Endothelial cell of umbilical vein (primary cell): ENCODE data around the gene NATD1. TPM values are rescaled to one million over a fixed set of nuclear protein-coding genes. Genes with fewer than 3 reads are reported as not detected.
A peak's percentile ranks its signal among the peaks of the same experiment; 100 is the strongest.

Experiments
- BruUV-seq: library from RNA; stranded (reverse); fragments of 400-500 nt; replicated peaks from 2 replicates; lab custom pipeline; 2021; lab: Mats Ljungman, UMichigan
- CTCF ChIA-PET: fragments of 300-600, 350-600 bp; sonication (Branson Sonifier 250); formaldehyde crosslinking; loops from one replicate; lab custom pipeline; 2021; ENCODE audit warnings: antibody characterized with exemption, inconsistent platforms; lab: Charles Lee
- POLR2A ChIA-PET: fragments of 300-600, 350-600 bp; sonication (Branson Sonifier 250); formaldehyde crosslinking; loops from one replicate; lab custom pipeline; 2021; ENCODE audit warnings: antibody characterized with exemption, inconsistent platforms; lab: Charles Lee
- DNase-seq: peaks from one replicate; pipeline ENCODE4 v3.0.0-alpha.2; 2011; ENCODE audit warnings: low read depth, low spot score
- FAIRE-seq: peaks from 2 replicates; lab custom pipeline; 2011; peaks lifted over from hg19 to GRCh38; lab: Jason Lieb, UNC
- H2AFZ ChIP-seq: 2 replicates; pipeline ENCODE4 v1.6.0; 2012; ENCODE audit warnings: low read depth, low read length, control low read depth, inconsistent platforms
- H3K27ac ChIP-seq: 2 replicates; pipeline ENCODE4 v1.5.1; 2011; ENCODE audit warnings: low read depth, mild to moderate bottlenecking, control low read depth, low read length, moderate library complexity; ENCODE audit not compliant: insufficient read depth
- H3K27me3 ChIP-seq, 2 experiments: 2 replicates each; pipeline versions ENCODE4 v1.6.0 to v1.6.1; 2011; ENCODE audit warnings: low read length in 2 of 2, mixed read lengths in 1 of 2; ENCODE audit not compliant: control insufficient read depth in 2 of 2, insufficient read depth in 2 of 2
- H3K36me3 ChIP-seq, 2 experiments: 2 replicates in 1 of 2; 3 replicates in 1 of 2; pipeline ENCODE4 v1.5.1; 2011; ENCODE audit warnings: low read length in 2 of 2, mild to moderate bottlenecking in 1 of 2, moderate library complexity in 1 of 2; ENCODE audit not compliant: control insufficient read depth in 2 of 2, insufficient read depth in 2 of 2; ENCODE audit errors: extremely low read depth in 1 of 2
- H3K4me1 ChIP-seq: 3 replicates; pipeline ENCODE4 v1.5.1; 2011; ENCODE audit warnings: mild to moderate bottlenecking, low read length; ENCODE audit not compliant: control insufficient read depth, insufficient read depth; ENCODE audit errors: extremely low read depth
- H3K4me2 ChIP-seq: 2 replicates; pipeline ENCODE4 v1.6.1; 2011; ENCODE audit warnings: low read length, control low read depth, mixed read lengths; ENCODE audit not compliant: insufficient read depth
- H3K4me3 ChIP-seq, 3 experiments: fragments of 200-600 bp in 1 of 3; sonication (generic), shearing (Covaris generic) in 1 of 3; replicated peaks in 1 of 3; 2 replicates each; pipeline ENCODE4 v1.5.1; 2011 to 2016; ENCODE audit warnings: control low read depth in 3 of 3, low read length in 3 of 3, mild to moderate bottlenecking in 2 of 3, inconsistent platforms in 1 of 3, low read depth in 1 of 3, moderate library complexity in 1 of 3; ENCODE audit not compliant: insufficient read depth in 1 of 3
- H3K79me2 ChIP-seq: 2 replicates; pipeline ENCODE4 v1.6.0; 2012; ENCODE audit warnings: low read length, inconsistent platforms; ENCODE audit not compliant: control insufficient read depth, insufficient read depth
- H3K9ac ChIP-seq: replicated peaks from 2 replicates; pipeline ENCODE3; 2011; ENCODE audit warnings: low read length, control low read depth; ENCODE audit not compliant: insufficient read depth; ENCODE audit errors: extremely low read depth
- H3K9me1 ChIP-seq: replicated peaks from 3 replicates; pipeline ENCODE4 v1.6.0; 2011; ENCODE audit warnings: mild to moderate bottlenecking, low read length; ENCODE audit not compliant: control insufficient read depth, insufficient read depth; ENCODE audit errors: extremely low read depth
- H3K9me3 ChIP-seq: replicated peaks from 2 replicates; pipeline ENCODE4 v1.5.1; 2012; ENCODE audit warnings: low read length, inconsistent platforms; ENCODE audit not compliant: control insufficient read depth, insufficient read depth
- H4K20me1 ChIP-seq: replicated peaks from 2 replicates; pipeline ENCODE3; 2011; ENCODE audit warnings: mild to moderate bottlenecking, low read length; ENCODE audit not compliant: control insufficient read depth, insufficient read depth; ENCODE audit errors: extremely low read depth
- CTCF ChIP-seq, 2 donors: IDR thresholded peaks; 1 replicate in 1 of 2; 2 replicates in 1 of 2; pipeline ENCODE4 v1.5.1; 2011; ENCODE audit warnings: low read length in 2 of 2, mild to moderate bottlenecking in 2 of 2, moderate library complexity in 2 of 2, control low read depth in 1 of 2, inconsistent platforms in 1 of 2, low read depth in 1 of 2; ENCODE audit not compliant: insufficient read depth in 1 of 2; ENCODE audit errors: extremely low read depth in 1 of 2
- EZH2 ChIP-seq: IDR thresholded peaks from 2 replicates; pipeline ENCODE4 v1.6.1; 2012; ENCODE audit warnings: borderline replicate concordance, low read depth, mild to moderate bottlenecking, moderate library complexity, low read length, inconsistent platforms; ENCODE audit not compliant: severe bottlenecking
- FOS ChIP-seq: IDR thresholded peaks from 2 replicates; pipeline ENCODE4 v1.6.1; 2011; ENCODE audit warnings: mild to moderate bottlenecking, low read length, moderate library complexity, borderline replicate concordance; ENCODE audit not compliant: insufficient read depth
- GATA2 ChIP-seq: IDR thresholded peaks from 2 replicates; pipeline ENCODE4 v1.7.0; 2011; ENCODE audit warnings: low read depth, mild to moderate bottlenecking, moderate library complexity, mixed read lengths, low read length; ENCODE audit not compliant: insufficient read length, insufficient read depth
- JUN ChIP-seq: IDR thresholded peaks from 2 replicates; pipeline ENCODE4 v1.6.1; 2011; ENCODE audit warnings: borderline replicate concordance, low read depth; ENCODE audit not compliant: insufficient read length, insufficient read depth
- MAX ChIP-seq: IDR thresholded peaks from 2 replicates; pipeline ENCODE4 v1.6.1; 2011; ENCODE audit not compliant: insufficient read depth, insufficient read length
- MYC ChIP-seq: IDR thresholded peaks from one replicate; pipeline ENCODE4 v1.6.1; 2011; ENCODE audit warnings: mild to moderate bottlenecking, low read depth, low read length
- POLR2A ChIP-seq: IDR thresholded peaks from 2 replicates; pipeline ENCODE4 v1.6.1; 2012; ENCODE audit warnings: low read depth, mild to moderate bottlenecking, control low read depth, low read length
- POLR2AphosphoS5 ChIP-seq: IDR thresholded peaks from 2 replicates; pipeline ENCODE4 v1.6.1; 2012; ENCODE audit warnings: low read depth, mild to moderate bottlenecking, control low read depth, low read length, moderate library complexity; ENCODE audit not compliant: insufficient read depth
- dilution Hi-C: fragments of 300-500 bp; cut with MboI; formaldehyde crosslinking; loops from one replicate; pipeline ENCODE4 v1.15.0; 2019; ENCODE audit warnings: low sequenced_read_pairs; ENCODE audit not compliant: extremely low pct_ligation_motif_present
- intact Hi-C: fragments of 100-400 bp; cut with micrococcal nuclease; formaldehyde crosslinking; loops from one replicate; pipeline ENCODE4 v1.10.0; 2022
- polyA plus RNA-seq, 4 experiments: library from polyadenylated mRNA; depleted of rRNA in 3 of 4; stranded (reverse) in 3 of 4; unstranded in 1 of 4; fragments of >200 nt; gene quantifications; 2 replicates each; pipeline versions ENCODE4 v1.2.1 to v1.2.3, GENCODE V29; 2011 to 2012; ENCODE audit warnings: missing spikeins in 1 of 4
- total RNA-seq: library from RNA; stranded (reverse); gene quantifications from 2 replicates; pipeline ENCODE4 v1.2.3, GENCODE V29; 2021

The NATD1 gene
- total and polyA plus RNA-seq, 2 donors (not counting 3 experiments of a cell fraction or from before 2014, with no cell fraction given), result 7.0 to 7.2 TPM

GRCh38 chr17:21288571-21289017 is 35.4 kb upstream of the NATD1 start:
- Histone ChIP-seq H3K4me2 (peak overlapping the region; percentile 20), H3K9ac (peak overlapping the region; percentile 44), H3K9me3 (no peaks in the 10 kb centered on the region), H3K27me3 (no peaks in the 10 kb centered on the region), H4K20me1 (no peaks in the 10 kb centered on the region), H3K4me1 (peaks cover 39% of the 10 kb centered on the region), H3K4me3 (no peak overlapping the region), H2AFZ (no peak overlapping the region), H3K9me1 (no peaks in the 10 kb centered on the region), H3K27ac (peak overlapping the region; percentile 99), H3K36me3 (no peaks in the 10 kb centered on the region), H3K79me2 (peaks cover 62% of the 10 kb centered on the region)
- no peak for FAIRE-seq
- BruUV-seq, result no TSS peak
- CTCF ChIA-PET, result interaction anchor here (1.0 to 3.9 kb wide), 6 partner anchors 8 to 224 kb away, joined by 3 to 39 read pairs (median 10); no protein-coding TSS in a partner anchor
- dilution Hi-C loops (no loop called here), intact Hi-C loops (loop anchor here (1.0 kb wide), 1 partner anchor 35 kb away; the partner anchor contains the start of gene NATD1)
- no peak for TF ChIP-seq MYC
- no peak for TF ChIP-seq POLR2AphosphoS5
- TF ChIP-seq JUN, result no peak
- TF ChIP-seq CTCF (IDR thresholded peaks at IDR 0.05; ENCODE audit: extremely low read depth in 1 of 2, insufficient read depth in 1 of 2, low read depth in 1 of 2, low read length in 2 of 2), result no peak
- no peak for TF ChIP-seq POLR2A
- TF ChIP-seq GATA2, result no peak
- TF ChIP-seq FOS, result no peak
- TF ChIP-seq MAX, result no peak
- TF ChIP-seq EZH2, result no peak
- DNase-seq, result no peak
- POLR2A ChIA-PET, result interaction anchor here (0.7 kb wide), 1 partner anchor 18 kb away, joined by 3 read pairs; no protein-coding TSS in a partner anchor
